ENCODE data around the gene TTC39C.

- TF ChIP-seq CHD2 (IDR thresholded peaks at IDR 0.05; ENCODE audit: low read length): no peak
- no peak for TF ChIP-seq CTCF (IDR thresholded peaks at IDR 0.05; ENCODE audit: control extremely low read depth in 1 of 3, insufficient read depth in 1 of 3, low read depth in 1 of 3, low read length in 3 of 3)
- no peak for TF ChIP-seq EZH2 (IDR thresholded peaks at IDR 0.05; ENCODE audit: low read depth, low read length, severe bottlenecking)
- TF ChIP-seq CHD1 (IDR thresholded peaks at IDR 0.05; ENCODE audit: low read depth, low read length): no peak
- TF ChIP-seq TAF7 (optimal IDR thresholded peaks at IDR 0.05; ENCODE audit: borderline replicate concordance, low read depth, low read length): no peak
Measured at GRCh38 chr18:24094561-24094960, 80.0 kb downstream of the TTC39C start.

Measured in H1 (cell line).